HG02588 (cell line): ENCODE results near the gene CTRB1.

ENCODE experiments used
- ATAC-seq: cut with Tn5 transposase; IDR thresholded peaks from one replicate; pipeline ENCODE4 v1.9.1; 2021; ENCODE audit warnings: mild to moderate bottlenecking, moderate library complexity; ENCODE audit not compliant: unreplicated experiment

The CTRB1 gene

DNA sequence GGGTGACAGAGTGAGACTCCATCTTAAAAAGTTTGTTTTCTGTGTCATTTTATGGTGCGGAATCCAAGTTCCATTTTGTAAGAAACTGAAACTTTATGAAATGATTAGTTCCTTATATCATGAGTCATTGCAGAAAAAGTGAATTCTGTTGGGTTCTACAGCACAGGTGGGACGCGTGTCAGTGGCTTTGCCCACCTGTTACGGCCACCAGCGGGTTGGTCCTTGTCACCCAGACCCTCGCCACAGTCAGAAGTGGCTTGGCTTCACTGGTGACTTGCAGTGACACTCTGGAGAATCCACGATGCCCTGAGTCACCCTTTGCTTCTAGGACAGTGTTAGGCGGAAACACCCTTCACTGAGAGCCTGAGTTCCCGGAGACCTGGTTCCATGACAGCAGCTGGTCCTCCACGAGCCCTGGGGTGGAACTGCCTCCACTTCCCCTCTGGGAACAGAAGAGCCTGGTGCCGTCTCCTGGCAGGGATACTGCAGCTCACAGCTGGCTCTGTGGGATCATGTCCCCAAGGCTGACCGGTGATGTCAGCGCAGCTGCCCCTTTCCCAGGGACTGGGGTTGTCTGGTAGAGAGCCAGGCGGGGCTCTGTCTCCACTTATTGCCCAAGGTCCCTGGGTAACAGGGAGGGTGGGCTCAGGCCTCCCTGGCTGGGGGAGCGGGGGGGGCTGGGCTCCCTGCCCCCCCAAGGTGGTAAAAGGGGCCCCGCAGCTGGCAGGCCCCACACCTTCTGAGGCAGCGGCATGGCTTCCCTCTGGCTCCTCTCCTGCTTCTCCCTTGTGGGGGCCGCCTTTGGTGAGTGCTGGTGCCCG lies at the start of gene CTRB1:
TSS of gene CTRB1 (plus strand) at position 733 of the 821 bp plus-strand sequence. CDS start at position 753, 20 bp downstream.
- no peak for ATAC-seq

DNA sequence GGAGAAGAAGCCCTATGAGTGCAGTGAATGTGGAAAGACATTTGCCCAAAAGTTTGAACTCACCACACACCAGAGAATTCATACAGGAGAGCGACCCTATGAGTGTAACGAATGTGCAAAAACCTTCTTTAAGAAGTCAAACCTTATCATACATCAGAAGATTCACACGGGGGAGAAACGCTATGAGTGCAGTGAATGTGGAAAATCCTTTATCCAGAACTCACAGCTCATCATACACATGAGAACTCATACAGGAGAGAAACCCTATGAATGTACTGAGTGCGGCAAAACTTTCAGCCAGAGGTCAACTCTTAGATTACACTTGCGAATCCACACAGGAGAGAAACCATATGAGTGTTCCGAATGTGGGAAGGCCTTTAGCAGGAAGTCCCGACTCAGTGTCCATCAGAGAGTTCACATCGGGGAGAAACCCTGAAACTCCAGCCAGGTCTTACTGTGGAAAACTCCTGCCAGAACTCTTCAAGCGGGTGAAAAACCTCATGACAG lies 48.8 kb upstream of the CTRB1 start:
- ATAC-seq = no peak

DNA sequence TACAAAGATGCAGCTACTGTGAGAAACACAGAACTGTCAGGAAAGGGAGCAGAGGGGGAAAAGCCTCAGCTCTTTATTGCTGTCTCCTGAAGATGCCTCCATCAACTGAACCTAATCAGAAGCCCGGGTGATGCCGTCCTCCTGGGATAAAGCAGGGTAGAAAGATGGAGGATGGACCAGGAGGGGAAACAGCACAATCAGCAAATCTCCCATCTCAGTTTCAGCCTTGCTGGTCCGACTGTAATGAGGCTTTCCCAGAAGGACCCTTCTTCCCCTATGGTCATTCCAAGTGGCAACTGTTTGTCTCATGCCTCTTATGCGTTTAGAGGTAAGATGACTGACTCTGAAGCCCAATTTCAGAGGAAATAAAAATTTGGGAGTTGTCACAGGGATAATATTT lies 46.2 kb upstream of the CTRB1 start:
- no peak for ATAC-seq

DNA sequence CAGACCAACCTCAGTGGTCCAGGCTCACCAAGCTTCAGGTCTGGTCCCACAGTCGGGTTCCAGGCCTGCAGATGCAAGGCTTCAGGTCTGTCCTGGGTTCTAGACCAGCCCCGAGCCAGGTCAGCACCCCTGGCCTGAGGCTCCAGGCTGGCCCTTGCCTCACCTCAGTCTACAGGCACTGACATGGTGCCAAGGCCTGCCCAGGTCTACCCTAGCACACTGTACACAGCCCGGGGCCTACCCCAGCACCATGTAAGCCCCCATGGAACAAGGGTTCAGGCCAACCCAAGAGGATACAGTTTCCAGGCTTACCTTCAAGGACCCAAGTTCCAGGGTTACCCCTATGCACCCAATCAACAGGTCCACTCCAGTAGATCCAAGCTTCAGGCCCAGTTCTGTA lies 43.7 kb upstream of the CTRB1 start:
- no peak for ATAC-seq

DNA sequence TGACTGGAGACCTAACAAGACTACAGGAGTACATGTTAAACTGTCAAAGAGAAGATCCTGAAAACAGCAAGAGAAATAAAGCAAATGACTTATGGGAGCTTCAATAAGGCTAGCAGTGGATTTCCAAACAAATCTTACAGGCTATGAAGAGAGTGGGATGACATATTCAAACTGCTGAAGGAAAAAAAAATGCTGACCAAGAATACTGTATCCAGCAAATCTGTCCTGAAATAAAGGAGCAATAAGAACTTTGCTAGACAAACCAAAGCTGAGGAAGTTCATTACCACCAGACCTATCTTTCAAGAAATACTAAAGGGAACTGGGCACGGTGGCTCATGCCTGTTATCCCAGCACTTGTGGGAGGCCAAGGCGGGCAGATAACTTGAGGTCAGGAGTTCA lies 41.9 kb upstream of the CTRB1 start:
- ATAC-seq = no peak

DNA sequence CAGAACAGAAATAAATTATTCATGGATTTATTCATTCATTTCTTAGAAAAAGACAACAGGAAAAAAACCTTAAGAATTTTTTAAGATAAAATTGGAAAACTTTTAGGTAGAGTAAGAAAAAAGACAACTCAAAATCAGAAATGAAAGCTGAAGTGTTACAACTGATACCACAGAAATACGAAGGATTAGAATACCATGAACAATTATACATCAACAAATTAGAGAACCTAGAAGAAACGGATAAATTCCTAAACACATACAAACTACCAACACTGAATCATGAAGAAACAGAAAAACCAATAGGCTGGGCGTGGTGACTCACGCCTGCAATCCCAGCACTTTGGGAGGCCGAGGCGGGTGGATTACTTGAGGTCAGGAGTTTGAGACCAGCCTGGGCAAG lies 39.6 kb upstream of the CTRB1 start:
- no peak for ATAC-seq

DNA sequence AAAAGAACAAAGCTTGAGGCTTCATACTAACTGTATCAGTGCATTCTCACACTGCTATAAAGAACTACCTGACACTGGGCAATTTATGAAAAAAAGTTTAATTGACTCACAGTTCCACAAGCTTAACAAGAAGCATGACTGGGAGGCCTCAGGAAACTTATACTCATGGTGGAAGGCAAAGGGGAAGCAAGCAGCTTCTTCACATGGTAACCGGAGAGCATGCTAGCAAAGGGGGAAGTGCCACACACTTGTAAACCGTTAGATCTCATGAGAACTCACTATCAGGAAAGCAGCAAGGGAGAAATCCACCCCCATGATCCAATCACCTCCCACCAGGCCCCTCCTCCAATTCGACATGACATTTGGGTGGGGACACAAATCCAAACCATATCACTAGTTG lies 37.2 kb upstream of the CTRB1 start:
- ATAC-seq = no peak

DNA sequence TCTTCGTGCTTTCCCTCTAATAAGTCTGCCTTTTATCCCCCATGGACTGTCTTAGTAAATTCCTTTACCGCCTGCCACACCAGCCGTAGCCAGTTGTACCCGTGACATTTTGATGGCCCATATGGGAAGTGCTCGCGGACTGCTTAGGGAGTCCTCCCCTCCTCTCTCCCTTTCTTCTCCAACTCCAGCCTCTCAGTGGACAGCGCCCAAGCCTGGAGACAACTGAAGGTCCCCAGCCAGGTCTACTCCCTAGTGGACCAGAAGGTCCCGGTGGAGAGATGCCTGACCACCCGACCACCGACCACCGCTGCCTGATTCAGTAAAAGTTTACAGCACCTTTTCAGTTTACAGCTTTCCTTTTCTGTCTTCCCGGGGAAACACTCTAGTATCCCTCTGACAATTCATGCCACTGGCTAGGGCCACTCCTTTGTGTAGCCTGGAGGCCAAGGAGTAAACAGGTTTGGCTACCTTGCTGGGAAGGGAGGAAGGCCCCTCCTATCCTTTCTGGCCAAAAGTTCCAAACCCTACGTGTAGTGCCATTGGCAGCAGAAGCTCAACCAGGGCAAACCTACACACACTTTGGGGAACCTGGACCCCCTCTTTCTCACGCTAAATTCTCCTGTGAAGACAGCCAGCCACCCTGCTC lies 29.8 kb upstream of the CTRB1 start:
- no peak for ATAC-seq

DNA sequence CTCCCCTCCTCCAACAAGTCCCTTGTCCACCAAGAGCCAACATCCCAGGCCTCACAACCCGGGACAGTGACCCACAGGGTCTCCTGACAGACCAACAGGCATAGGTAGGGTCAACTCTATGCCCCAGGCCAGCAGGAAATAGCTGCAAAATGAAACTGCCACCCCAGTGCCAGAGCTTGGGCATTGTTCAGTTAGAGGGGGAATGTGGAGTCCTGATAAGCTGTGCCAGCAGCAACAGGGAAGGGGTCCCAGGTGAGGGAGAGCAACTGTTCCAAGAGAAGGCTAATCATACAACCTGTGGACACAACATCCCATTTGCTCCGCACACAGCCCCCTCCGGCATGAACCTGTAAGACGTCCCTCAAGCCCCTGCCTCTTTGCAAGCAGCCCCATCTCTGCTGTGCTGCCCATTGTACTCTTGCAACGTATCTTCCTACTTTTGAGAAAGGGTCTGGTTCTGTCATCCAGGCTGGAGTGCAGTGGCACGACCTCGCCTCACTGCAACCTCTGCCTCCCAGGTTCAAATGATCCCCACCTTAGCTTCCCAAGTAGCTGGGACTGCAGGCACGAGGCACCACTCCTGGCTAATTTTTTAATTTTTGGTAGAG lies 29.0 kb upstream of the CTRB1 start:
- no peak for ATAC-seq

DNA sequence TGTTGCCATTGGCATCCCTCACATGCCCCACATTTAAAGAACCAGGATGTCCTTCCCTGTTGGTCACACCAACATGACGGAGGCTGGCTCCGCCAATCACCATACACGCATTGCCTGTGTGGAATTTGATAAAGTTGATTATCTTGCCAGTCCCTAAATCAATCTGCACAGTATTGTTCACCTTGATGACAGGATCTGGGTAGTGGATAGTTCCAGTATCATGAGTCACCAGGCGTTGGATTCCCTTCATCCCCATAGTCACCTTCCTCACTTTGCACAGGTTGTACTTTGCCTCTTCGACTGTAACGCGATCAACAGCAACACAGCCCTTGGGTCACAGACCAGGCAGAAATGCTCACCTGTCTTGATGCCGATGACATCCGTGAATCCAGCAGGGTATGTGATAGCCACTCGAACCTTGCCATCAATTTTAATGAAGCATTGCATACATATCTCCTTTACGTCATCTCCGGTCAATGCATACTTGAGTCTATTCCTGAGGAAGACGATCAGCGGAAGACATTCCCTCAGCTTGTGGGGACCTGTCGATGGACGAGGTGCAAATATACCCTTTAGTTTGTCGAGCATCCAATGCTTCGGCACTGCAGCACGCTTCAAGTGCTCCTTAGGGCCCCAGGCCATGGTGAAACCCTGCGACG lies 26.1 kb upstream of the CTRB1 start:
- ATAC-seq = no peak

DNA sequence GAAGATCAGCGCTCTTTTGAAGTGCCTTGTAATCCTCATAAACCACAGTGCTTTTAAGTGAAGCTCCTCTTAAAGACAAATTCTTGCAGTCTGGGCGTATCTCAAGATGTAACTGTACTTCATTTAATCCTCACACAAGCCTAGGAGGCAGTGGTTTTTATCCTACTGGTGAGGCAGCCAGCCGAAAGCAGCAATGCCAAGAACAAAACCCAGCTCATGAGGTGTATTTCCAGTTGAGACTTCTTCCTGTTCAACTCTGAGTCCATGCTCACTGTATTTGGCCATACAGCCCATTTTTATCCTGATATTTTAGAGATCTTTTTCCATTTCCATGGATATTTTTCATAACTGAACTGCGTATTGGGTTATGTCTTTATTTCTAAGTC lies 25.5 kb upstream of the CTRB1 start:
- no peak for ATAC-seq

DNA sequence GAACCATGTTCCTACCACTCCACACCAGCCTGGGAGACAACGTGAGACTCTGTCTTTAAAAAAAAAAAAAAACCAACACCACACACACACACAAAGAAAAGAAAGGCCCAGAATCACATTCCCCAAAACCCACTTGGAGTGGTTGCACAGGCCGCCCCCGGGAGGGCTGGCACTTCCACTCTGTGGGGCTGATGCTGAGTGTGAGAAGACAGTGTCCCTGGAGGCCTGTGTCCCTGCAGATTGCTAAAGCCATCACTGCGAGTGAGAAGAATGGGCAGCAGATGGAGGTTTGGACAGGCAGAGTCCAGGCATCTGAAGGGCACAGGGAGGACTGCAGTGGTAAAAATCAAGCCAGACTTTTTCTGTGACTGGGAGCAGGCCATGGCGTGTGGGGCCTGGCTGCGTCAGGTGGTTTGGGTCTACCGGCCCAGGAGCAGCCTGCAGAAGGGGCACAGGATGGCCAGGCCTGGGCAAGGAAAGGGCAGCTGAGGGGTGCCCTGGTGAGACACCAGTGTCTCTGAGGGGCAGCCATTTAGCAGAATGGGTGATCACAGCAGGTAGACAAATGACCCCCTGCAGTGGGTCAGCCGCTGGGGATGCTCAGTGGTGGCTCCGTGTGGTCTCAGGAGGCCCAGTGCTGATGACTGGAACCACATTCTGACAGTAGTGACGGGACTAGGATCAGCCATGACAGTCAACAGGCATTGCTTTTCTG lies 24.9 kb upstream of the CTRB1 start:
- no peak for ATAC-seq

DNA sequence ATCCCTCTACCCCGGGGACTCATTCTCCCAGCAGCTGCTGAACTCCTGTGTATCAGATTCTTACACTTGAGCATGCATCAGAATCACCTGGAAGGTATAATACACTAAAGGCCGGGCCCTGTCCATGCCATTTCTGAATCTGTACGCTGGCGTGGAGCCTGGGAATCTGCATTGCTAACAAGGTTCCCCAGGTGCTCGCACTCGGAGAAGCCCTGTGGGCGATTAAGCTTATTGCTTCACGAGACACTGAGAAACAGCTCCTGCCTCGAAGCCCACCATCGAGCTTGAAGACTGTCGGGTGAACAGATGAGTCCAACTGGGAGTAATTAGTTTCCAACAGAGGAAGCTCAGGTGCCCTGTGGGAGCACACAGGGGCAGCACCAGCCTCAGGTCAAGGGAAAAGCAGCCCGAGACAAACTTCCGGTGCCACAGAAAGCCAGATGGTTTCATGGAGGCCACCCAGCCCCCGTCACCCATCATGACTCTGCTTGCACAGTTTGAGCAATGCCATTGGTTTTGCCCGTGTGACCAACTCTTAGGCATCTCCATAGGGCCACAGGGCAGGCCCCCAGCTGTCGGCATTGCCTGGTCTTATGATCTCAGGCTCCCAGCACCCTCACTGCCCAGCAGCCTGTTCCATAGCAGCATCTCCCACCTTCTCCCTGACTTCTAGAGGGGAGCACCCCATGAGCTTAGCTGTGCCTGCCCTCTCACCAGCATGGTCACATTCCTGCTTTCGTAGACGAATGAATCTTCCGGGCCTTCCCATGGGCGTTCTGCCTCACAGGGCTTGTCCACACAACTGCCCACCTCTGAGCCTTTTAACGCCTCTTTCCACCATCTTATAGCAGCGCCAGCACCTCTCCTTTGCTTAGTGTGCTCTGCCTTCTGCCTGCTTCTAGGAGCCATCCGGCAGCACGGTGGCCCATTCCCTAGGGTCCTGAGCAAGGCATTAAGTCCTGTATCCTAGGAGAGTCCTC lies 22.7 kb upstream of the CTRB1 start:
- ATAC-seq = no peak

DNA sequence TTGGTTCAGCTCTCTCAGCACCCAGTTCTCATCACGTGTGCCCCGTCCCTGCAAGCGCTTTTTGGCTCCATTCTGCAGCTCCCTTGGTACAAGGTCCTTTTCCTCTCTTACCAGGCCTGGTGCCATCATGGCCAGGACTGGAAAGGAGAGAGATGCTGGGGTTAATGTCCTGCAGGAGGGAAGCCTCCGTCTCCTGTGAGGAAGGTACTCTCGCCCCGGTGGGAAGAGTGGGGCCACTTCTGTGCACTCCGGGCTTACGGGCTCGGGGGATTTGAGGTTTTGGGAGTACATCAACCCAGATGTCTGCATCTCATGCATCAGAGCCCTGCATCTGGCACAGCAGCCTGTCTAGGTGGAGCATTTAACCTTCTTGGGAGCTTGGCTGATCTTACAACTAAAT lies 22.0 kb upstream of the CTRB1 start:
- no peak for ATAC-seq

DNA sequence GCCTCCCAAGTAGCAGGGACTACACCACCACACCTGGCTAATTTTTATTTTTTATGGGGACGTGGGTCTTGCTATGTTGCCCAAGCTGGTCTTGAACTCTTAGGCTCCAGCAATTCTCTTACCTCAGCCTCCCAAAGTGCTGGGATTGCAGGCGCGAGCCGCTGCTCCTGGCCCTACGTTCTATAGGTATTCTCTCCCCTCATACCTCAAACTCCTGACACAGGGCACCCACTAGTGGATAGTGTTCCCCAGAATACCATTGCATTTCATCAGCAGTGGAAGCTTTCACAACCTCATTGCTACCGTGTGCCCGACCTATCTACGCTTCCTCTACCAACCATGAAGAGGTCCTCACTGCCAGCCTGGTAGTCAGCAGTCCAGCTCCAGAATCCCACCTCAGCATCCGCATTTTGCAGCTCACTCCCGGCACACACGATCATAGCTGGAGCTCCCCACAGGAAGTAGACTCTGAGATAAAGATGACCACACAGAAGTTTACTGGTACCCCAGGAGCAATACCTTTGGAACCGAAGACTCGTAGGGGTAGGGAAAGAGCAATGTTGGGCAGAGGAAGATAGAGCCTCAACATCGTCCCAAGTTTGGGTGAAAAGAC lies 21.2 kb upstream of the CTRB1 start:
- ATAC-seq = no peak

DNA sequence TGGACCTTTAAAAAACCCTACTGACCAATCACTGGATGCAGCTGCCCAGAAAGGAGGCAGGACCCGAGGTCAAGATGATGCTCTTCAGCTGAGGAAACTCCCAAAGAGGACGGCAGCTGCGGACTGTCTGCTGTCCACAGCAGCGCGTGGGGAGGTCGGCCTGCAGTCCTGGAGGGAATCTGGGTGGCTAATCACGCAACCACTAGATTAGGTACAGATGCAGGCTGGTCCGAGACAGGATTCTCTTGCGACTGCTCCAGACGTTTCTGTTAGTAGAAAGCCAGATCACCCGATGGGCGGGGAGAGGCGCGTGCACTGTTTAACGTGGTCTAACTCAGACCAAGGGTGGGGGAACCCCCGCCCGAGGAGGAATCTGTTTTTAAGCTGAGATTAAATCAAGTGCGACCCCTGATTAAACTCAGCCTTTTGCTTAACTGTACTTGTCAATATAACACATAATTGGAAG lies 20.6 kb upstream of the CTRB1 start:
- ATAC-seq = no peak

DNA sequence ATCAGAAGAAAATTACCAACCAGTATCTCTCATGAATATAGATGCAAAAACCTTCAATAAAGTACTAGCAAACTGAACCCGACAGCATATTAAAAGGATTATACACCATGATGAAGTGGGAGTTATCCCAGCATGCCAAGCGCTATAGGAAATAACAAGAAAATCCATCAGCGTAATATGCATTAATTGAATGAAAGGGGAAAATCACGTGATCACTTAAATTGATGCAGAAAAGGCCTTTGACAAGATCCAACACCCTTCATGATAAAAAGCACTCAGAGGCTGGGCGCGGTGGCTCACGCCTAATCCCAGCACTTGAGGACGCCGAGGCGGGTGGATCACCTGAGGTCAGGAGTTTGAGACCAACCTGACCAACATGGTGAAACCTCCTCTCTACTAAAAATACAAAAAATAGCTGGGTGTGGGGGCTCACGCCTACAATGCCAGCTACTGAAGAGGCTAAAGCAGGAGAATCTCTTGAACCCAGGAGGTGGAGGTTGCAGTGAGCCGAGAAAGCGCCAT lies 16.7 kb upstream of the CTRB1 start:
- ATAC-seq = no peak

DNA sequence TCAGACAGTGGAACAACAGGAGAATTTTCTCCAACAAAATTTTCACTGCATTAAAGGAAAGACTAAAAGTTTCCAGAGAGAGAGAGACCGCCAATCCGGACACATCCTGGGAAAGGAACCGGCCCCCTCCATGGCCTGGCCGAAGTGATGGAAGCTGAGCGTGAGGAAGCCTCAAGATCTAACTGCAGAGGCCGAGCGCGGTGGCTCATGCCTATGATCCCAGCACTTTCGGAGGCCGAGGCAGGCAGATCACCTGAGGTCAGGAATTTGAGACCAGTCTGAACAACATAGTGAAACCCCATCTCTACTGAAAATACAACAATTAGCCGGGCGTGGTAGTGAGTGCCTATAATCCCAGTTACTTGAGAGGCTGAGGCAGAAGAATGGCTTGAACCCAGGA lies 15.7 kb upstream of the CTRB1 start:
- no peak for ATAC-seq
